Embryonic facial prominence (tissue), 1 donor: ENCODE data around the gene CAMSAP3.
"Not testable (repeated sequence)": the region's sequence is repeated elsewhere in the genome, so short reads cannot be mapped to it uniquely, and the experiment has no call there.

Experiments
- DNase-seq: peaks from one replicate; pipeline ENCODE4 v3.0.0-alpha.2; 2016; ENCODE audit errors: extremely low spot score

The CAMSAP3 gene

DNA sequence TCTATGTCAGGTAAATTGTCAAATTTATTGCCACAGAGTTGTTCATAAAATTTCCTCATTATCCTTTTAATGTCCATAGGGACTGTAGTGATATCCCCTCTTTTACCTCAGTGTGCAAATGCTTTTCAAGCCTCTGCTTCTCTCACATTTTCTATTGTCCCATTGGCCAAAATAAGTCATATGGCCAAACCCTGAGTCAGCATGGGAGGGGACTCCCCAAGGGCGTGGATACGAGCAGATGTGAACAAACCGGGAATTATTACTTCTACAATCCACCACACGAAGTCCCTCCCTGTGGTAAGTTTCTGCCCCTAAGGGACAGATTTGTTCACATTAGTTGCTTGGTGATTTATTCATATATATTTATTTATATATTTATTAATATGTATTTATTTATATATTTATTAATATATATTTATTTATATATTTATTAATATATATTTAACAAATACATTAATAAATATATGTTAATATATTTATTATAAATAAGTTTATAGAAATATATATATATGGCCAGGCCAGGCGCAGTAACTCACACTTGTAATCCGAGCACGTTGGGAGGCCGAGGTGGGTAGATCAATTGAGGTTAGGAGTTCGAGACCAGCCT is 20.1 kb upstream of the CAMSAP3 start:
- no peak for DNase-seq

DNA sequence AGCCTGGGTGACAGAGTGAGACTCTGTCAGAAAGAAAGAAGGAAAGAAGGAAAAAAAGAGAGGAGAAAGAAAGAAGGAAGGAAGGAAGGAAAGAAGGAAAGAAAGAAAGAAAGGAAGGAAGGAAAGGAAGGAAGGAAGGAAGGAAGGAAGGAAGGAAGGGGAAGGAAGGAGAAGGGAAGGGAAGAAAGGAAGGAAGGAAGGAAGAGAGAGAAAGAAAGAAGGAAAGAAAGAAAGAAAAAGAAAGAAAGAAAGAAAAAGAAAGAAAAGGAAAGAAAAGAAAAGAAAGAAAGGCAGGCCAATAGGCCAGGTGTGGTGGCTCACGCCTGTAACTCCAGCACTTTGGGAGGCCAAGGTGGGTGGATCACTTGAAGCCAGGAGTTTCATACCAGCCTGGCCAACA is 18.2 kb upstream of the CAMSAP3 start:
- not testable (repeated sequence) for DNase-seq

DNA sequence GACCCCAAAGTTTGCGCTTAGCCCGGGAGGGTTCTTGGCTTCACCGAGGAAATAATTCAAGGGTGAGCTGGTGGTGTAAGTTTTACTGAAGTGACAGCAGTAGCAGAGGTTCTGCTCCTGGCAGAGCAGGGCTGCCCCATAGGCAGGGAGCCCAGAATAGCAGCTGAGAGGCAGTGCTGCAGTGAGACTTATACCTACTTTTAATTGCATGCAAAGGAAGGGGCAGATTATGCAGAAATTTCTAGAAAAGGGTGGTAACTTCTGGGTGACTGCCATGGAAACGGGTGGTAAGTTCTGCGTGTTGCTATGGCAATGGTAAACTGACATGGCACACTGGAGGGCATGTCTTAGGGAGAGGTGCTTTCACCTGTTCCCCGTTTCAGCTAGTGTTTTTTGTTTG is 17.5 kb upstream of the CAMSAP3 start:
- DNase-seq, result no peak

- no peak for DNase-seq
Observed at GRCh38 chr19:7579182-7579581, 16.5 kb upstream of the CAMSAP3 start.

- DNase-seq, result no peak
Observed at GRCh38 chr19:7582446-7582845, 13.2 kb upstream of the CAMSAP3 start.

- DNase-seq, result no peak
Observed at GRCh38 chr19:7589822-7590221, 5.8 kb upstream of the CAMSAP3 start.

- no peak for DNase-seq
Observed at GRCh38 chr19:7590256-7590655, 5.4 kb upstream of the CAMSAP3 start.

DNA sequence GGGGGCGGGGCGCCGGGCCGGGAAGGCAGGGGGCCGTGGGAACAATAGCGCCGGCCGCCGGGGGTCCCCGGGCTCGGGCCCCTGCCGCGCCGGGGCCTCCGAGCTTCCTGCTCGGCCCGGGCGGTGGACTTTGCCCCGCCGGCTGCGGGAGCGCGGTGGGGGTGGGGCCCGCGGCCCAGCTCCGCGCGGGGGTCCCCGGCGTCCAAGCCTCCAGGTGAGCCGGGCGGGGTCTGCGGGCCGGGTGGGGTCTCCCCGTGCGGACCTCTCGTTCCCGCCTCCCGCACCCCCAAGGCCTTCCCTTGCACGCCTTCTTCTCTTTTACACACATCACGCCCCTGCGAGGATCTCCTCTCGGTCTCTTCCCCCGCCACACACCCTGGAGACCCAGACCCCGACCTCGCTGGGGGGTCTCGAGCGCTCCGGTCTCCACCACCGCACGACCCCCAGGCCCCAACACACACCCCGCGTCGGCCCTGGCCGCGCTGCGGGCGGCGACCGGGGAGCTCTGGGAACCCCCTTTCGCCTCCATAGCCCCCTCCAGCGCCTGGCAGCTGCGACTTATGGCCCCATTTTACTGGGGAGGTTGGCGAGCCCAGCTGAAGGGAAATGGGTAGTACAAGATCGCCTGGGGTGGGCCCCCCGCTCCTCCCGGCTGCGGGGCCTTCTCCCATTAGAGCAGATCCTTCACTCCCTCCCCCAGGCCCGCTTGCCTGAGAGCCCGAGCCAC is 711 bp downstream of the CAMSAP3 start:
- DNase-seq, result no peak

GRCh38 chr19:7597689-7598088 is 2.0 kb downstream of the CAMSAP3 start:
- DNase-seq, result no peak

DNA sequence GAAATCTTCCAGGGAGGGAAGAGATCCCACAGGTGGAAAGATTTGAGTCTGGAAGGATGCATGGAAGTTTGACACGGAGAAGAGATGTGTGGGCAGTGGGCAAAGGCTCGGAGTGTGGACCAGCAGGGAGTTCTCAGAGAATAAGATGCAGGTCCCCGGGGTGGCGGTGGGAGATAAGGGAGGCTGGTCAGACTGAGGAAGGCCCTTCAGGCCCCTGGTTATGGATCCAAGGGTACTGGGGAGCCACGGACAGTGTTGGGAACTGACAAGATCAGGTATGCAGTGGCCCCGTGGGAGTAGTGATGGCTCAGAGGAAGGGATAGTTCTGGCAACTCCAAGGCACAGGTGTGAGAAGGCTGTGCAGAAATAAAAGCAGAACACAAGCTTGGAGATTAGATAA is 2.5 kb downstream of the CAMSAP3 start:
- DNase-seq, result no peak

GRCh38 chr19:7600721-7601120 is 5.1 kb downstream of the CAMSAP3 start:
- DNase-seq, result no peak

DNA sequence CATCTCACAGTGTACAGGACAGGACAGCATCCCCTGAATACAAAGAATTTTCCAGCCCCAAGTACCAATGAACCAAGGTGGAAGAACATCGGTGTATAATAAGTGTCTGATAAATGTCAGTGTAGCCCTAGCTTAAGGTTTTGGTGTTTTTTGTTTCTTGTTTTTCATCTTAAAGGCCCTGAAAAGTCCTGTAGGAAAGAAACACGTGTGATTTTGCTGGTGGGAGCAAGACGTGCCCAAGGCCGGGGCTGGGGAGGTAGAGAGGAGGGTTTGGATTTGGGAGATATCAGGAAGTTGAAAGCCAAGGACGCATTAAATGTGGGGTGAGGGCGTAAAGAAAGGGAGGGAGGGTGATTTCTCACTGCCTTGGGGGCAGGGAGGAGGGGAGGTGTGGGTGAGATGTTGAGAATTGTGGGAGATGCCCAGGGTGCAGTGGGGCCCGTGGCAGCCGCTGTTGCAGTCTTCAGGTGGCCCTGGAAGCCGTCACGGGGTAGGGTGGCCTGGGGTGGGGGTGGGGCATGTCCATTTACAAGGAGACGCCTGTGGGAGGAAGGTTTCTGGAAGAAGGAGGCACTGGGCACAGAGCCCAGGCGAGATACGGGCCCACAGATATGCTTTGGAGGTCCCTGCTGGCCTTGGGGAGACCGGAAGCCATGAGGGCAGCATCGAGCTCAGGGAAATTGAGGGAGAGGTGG is 6.7 kb downstream of the CAMSAP3 start:
- DNase-seq, result no peak

- DNase-seq, result no peak
Observed at GRCh38 chr19:7602935-7603497, 7.4 kb downstream of the CAMSAP3 start.

DNA sequence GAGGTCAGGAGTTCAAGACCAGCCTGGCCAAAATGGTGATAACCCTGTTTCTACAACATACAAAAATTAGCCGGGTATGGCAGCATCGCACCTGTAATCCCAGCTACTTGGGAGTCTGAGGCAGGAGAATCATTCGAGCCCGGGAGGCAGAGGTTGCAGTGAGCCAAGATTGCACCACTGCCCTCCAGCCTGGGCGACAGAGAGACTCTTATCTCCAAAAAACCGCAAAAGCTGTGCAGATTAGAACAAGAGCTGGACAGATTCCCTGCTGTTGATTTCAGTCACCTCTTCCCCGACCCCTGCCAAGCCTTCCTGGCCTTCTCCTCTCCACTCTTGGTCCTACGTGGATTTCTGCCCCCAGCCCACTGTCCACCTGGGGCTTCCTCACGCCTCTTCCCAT is 8.3 kb downstream of the CAMSAP3 start:
- DNase-seq, result no peak

DNA sequence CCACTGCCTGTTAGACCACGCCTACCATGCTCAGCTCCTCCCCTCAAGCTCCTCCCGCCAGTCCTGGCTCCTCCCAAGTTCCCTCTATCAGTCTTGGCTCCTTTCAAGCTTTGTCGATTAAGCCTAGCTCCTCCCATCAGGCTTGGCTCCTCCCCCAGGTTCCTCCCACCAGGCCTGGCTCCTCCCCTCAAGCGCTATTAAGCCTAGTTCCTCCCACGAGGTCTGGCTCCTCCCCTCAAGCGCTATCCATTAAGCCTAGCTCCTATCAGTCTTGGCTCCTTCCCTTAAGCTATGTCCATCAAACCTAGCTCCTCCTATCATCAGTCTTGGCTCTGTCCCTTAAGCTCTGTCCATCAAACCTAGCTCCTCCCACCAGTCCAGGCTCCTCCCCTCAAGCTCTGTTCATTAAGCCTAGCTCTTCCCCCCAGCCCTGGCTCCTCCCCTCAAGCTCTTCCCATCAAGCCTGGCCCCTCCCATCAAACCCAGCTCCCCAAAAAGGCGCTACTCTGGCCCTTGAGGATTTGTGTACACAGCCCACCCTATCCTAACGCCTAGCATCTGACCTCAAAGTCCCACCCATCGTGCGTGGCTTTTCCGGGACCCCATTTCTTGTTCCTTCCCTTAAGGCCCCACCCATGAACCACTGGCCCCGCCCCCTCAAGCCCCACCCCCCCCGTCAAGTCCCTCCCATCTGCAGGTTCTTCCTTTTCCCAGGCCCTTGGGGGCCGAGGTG is 10.0 kb downstream of the CAMSAP3 start:
- no peak for DNase-seq

GRCh38 chr19:7606289-7606688 is 10.6 kb downstream of the CAMSAP3 start:
- DNase-seq, result no peak

GRCh38 chr19:7607212-7607873 is 11.7 kb downstream of the CAMSAP3 start:
- DNase-seq, result no peak

DNA sequence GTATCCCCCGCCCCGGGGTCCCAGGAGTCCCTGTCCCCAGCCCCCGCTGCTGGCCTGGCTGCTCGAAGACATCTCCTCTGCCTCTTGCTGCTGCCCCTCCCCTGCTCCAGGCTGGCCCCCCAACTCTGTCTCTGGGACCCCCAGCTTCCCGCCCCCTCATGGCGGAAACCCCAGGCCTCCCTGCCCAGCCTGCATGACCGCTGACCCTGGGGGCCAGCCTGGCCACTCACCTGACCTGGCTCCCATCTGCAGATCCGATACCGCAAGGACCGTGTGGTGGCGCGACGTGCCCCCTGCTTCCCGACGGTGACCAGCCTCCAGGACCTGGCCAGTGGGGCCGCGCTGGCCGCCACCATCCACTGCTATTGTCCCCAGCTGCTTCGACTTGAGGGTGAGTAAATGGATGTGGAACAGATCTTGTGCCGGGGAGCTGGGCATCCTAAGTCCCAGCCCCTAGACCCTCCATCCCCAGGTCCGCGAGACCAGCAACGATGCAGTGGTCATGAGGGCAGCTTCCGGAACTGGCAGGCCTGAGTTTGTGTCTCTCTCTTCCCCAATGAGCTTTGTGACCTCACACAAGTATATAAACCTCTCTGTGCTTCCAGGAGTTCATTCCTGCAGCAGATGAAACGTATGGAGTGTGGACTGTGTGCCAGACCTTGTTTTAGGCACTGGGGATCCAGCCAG is 12.4 kb downstream of the CAMSAP3 start:
- no peak for DNase-seq

DNA sequence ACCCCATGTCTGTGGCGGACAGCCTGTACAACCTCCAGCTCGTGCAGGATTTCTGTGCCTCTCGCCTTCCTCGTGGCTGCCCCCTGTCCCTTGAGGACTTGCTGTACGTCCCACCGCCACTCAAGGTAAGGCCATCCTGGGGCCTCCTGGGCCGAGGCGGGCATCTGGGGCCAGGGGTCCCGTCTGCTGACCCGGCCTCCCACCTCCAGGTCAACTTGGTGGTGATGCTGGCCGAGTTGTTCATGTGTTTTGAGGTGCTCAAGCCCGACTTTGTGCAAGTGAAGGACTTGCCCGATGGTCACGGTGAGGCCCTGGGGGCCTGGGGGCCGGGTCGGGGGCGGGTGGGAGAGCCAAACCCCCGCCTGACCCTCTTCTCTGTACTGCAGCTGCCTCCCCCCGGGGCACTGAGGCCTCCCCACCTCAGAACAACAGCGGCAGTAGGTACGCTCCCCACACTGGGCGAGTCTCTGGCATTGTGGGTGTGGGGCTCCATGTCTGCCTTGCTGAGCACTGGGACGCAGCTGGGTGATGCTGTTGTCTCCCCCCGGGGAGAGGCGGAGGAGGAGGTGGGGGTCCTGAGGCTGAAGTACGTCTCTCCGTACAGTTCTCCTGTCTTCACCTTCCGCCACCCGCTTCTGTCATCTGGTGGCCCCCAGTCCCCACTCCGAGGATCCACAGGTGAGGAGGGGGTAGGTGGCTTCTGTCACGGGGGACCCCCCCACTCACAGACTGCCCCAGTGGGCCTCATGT is 15.0 kb downstream of the CAMSAP3 start:
- DNase-seq, result no peak
